Keratinocyte (primary cell): Measurements from ENCODE around the gene GRM2. TPM values are rescaled to one million over a fixed set of nuclear protein-coding genes. Genes with fewer than 3 reads are reported as not detected.

Source experiments
- DNase-seq: peaks from one replicate; pipeline ENCODE4 v3.0.0-alpha.2; 2011; ENCODE audit warnings: low read depth, missing footprints, low spot score
- FAIRE-seq: peaks from 2 replicates; lab custom pipeline; 2011; peaks lifted over from hg19 to GRCh38; lab: Jason Lieb, UNC
- H2AFZ ChIP-seq: 2 replicates; pipeline ENCODE4 v1.6.0; 2012; ENCODE audit warnings: low read length, control low read depth, inconsistent platforms; ENCODE audit not compliant: control insufficient read depth
- H3K27ac ChIP-seq: 2 replicates; pipeline ENCODE4 v1.5.1; 2011; ENCODE audit warnings: low read length; ENCODE audit not compliant: control insufficient read depth, insufficient read depth
- H3K27me3 ChIP-seq: 3 replicates; pipeline ENCODE4 v1.6.0; 2011; ENCODE audit warnings: low read length; ENCODE audit not compliant: control insufficient read depth, insufficient read depth; ENCODE audit errors: extremely low read depth
- H3K36me3 ChIP-seq, 2 experiments: 2 replicates in 1 of 2; 3 replicates in 1 of 2; pipeline ENCODE4 v1.5.1; 2011; ENCODE audit warnings: low read length in 2 of 2, mild to moderate bottlenecking in 1 of 2; ENCODE audit not compliant: control insufficient read depth in 2 of 2, insufficient read depth in 2 of 2; ENCODE audit errors: extremely low read depth in 1 of 2
- H3K4me1 ChIP-seq: 3 replicates; pipeline ENCODE4 v1.5.1; 2011; ENCODE audit warnings: low read length; ENCODE audit not compliant: control insufficient read depth, insufficient read depth; ENCODE audit errors: extremely low read depth
- H3K4me2 ChIP-seq: 3 replicates; pipeline ENCODE4 v1.6.0; 2011; ENCODE audit warnings: low read depth, low read length; ENCODE audit not compliant: control insufficient read depth, insufficient read depth; ENCODE audit errors: extremely low read depth
- H3K4me3 ChIP-seq, 3 experiments: fragments of 200-600 bp in 1 of 3; sonication (generic) in 1 of 3; 2 replicates in 2 of 3; 3 replicates in 1 of 3; pipeline ENCODE4 v1.5.1; 2011 to 2016; ENCODE audit warnings: low read length in 3 of 3, mild to moderate bottlenecking in 3 of 3, control low read depth in 2 of 3, inconsistent platforms in 1 of 3, low read depth in 1 of 3, mixed read lengths in 1 of 3, mixed run types in 1 of 3, moderate library complexity in 1 of 3; ENCODE audit not compliant: control insufficient read depth in 2 of 3, insufficient read depth in 2 of 3; ENCODE audit errors: extremely low read depth in 1 of 3
- H3K79me2 ChIP-seq: 2 replicates; pipeline ENCODE4 v1.6.0; 2012; ENCODE audit warnings: low read length; ENCODE audit not compliant: control insufficient read depth, insufficient read depth
- H3K9ac ChIP-seq: 3 replicates; pipeline ENCODE4 v1.6.0; 2011; ENCODE audit warnings: low read length; ENCODE audit not compliant: control insufficient read depth, insufficient read depth; ENCODE audit errors: extremely low read depth
- H3K9me1 ChIP-seq: 3 replicates; pipeline ENCODE4 v1.6.0; 2011; ENCODE audit warnings: low read length; ENCODE audit not compliant: control insufficient read depth, insufficient read depth; ENCODE audit errors: extremely low read depth
- H3K9me3 ChIP-seq: 2 replicates; pipeline ENCODE4 v1.5.1; 2012; ENCODE audit warnings: low read depth, low read length; ENCODE audit not compliant: control insufficient read depth
- H4K20me1 ChIP-seq: 3 replicates; pipeline ENCODE4 v1.6.0; 2011; ENCODE audit warnings: low read length; ENCODE audit not compliant: control insufficient read depth, insufficient read depth; ENCODE audit errors: extremely low read depth
- EZH2 ChIP-seq: IDR thresholded peaks from one replicate; pipeline ENCODE4 v1.6.1; 2012; ENCODE audit warnings: inconsistent platforms, mild to moderate bottlenecking, low read length, moderate library complexity
- dilution Hi-C: fragments of 300-500 bp; cut with MboI; formaldehyde crosslinking; loops from one replicate; pipeline ENCODE4 v1.7.0; 2020; ENCODE audit warnings: low sequenced_read_pairs; ENCODE audit not compliant: extremely low pct_ligation_motif_present
- polyA plus RNA-seq, 5 experiments: library from polyadenylated mRNA; depleted of rRNA in 3 of 5; stranded (reverse) in 3 of 5; stranded (forward) in 1 of 5; unstranded in 1 of 5; fragments of >200 nt; gene quantifications; 1 replicate in 1 of 5; 2 replicates in 3 of 5; 3 replicates in 1 of 5; pipeline versions ENCODE4 v1.2.1 to v1.2.3, GENCODE V29; 2011 to 2012; ENCODE audit warnings: missing spikeins in 2 of 5, low read depth in 1 of 5, low replicate concordance in 1 of 5
- TF ChIP-seq, protein P1 (sequence below), 3 experiments: IDR thresholded peaks in 1 of 3; conservative IDR thresholded peaks in 1 of 3; optimal IDR thresholded peaks in 1 of 3; 2 replicates in 2 of 3; 3 replicates in 1 of 3; pipeline versions ENCODE3 to v1.5.1; 2011; ENCODE audit warnings: low read length in 3 of 3, mild to moderate bottlenecking in 3 of 3, moderate library complexity in 2 of 3, control low read depth in 1 of 3, inconsistent platforms in 1 of 3; ENCODE audit not compliant: insufficient read depth in 2 of 3; ENCODE audit errors: extremely low read depth in 1 of 3

Gene GRM2
- polyA plus RNA-seq, 1 donor (not counting 4 experiments of a cell fraction or from before 2014, with no cell fraction given), result 0.07 TPM

DNA sequence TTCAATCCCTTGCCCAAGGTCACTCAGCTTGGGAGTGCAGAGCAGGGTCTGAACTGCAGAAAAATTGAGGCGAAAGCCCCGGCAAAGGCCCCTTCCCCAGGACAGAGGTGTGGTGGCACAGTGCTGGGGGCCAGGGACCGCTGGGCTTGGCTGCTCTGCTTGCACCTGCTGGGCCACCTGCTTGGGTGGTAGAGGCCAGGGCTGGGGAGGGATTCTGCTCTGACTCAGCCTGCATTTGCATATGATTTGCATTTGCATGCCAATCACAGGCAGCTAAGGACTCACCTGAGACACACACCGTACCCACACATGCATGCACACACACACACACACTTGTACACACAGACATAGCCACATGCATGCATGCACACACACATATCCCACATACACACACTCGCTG lies 9.9 kb downstream of the GRM2 start:
- no peak overlapping the region for H3K9ac ChIP-seq
- H3K4me1 ChIP-seq, result no peaks in the 10 kb centered on the region
- H3K4me3 ChIP-seq, result no peak overlapping the region
- no peak for FAIRE-seq
- no peaks in the 10 kb centered on the region for H3K27me3 ChIP-seq
- H4K20me1 ChIP-seq, result no peaks in the 10 kb centered on the region
- H3K4me2 ChIP-seq, result no peak overlapping the region
- TF ChIP-seq EZH2, result no peak
- TF ChIP-seq, protein P1, sequence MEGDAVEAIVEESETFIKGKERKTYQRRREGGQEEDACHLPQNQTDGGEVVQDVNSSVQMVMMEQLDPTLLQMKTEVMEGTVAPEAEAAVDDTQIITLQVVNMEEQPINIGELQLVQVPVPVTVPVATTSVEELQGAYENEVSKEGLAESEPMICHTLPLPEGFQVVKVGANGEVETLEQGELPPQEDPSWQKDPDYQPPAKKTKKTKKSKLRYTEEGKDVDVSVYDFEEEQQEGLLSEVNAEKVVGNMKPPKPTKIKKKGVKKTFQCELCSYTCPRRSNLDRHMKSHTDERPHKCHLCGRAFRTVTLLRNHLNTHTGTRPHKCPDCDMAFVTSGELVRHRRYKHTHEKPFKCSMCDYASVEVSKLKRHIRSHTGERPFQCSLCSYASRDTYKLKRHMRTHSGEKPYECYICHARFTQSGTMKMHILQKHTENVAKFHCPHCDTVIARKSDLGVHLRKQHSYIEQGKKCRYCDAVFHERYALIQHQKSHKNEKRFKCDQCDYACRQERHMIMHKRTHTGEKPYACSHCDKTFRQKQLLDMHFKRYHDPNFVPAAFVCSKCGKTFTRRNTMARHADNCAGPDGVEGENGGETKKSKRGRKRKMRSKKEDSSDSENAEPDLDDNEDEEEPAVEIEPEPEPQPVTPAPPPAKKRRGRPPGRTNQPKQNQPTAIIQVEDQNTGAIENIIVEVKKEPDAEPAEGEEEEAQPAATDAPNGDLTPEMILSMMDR (optimal IDR thresholded peaks at IDR 0.05 in 1 of 3, IDR thresholded peaks at IDR 0.05 in 1 of 3, conservative IDR thresholded peaks at IDR 0.05 in 1 of 3; ENCODE audit: extremely low read depth in 1 of 3, insufficient read depth in 2 of 3, low read length in 3 of 3), result no peak
- no peaks in the 10 kb centered on the region for H3K9me1 ChIP-seq
- H3K79me2 ChIP-seq, result no peaks in the 10 kb centered on the region
- DNase-seq, result no peak
- no peaks in the 10 kb centered on the region for H3K36me3 ChIP-seq
- H2AFZ ChIP-seq, result no peak overlapping the region
- dilution Hi-C loops, result no loop called here
- no peaks in the 10 kb centered on the region for H3K9me3 ChIP-seq
- no peak overlapping the region for H3K27ac ChIP-seq

- H3K9me3 ChIP-seq, result no peaks in the 10 kb centered on the region
- FAIRE-seq (no peak), DNase-seq (no peak)
- H3K4me3 ChIP-seq, result no peak overlapping the region
- TF ChIP-seq EZH2, result no peak
- TF ChIP-seq, protein P1 (optimal IDR thresholded peaks at IDR 0.05 in 1 of 3, IDR thresholded peaks at IDR 0.05 in 1 of 3, conservative IDR thresholded peaks at IDR 0.05 in 1 of 3; ENCODE audit: extremely low read depth in 1 of 3, insufficient read depth in 2 of 3, low read length in 3 of 3), result no peak
- no peaks in the 10 kb centered on the region for H3K9me1 ChIP-seq
- no peak overlapping the region for H3K9ac ChIP-seq
- H2AFZ ChIP-seq, result no peak overlapping the region
- no peaks in the 10 kb centered on the region for H3K36me3 ChIP-seq
- H4K20me1 ChIP-seq, result no peaks in the 10 kb centered on the region
- H3K27ac ChIP-seq, result no peak overlapping the region
- dilution Hi-C loops, result no loop called here
- no peaks in the 10 kb centered on the region for H3K27me3 ChIP-seq
- H3K79me2 ChIP-seq, result no peaks in the 10 kb centered on the region
- H3K4me2 ChIP-seq, result no peak overlapping the region
- H3K4me1 ChIP-seq, result no peaks in the 10 kb centered on the region
These were observed 10.6 kb downstream of the GRM2 start for GRCh38 chr3:51717446-51717845.
